ENCODE data around the gene TTC1. TPM values are rescaled to one million over a fixed set of nuclear protein-coding genes. Genes with fewer than 3 reads are reported as not detected.

TTC1 gene
- total and polyA plus RNA-seq, 12 donors, result 32.7 to 131 (median 47.5) TPM

- Histone ChIP-seq H3K4me3 (no peak overlapping the region), H3K36me3 (replicated peaks in 1 of 2) (peaks cover 0 to 3% of the 10 kb centered on the region in 2 donors), H3K27me3 (no peaks in the 10 kb centered on the region), H3K27ac (no peak overlapping the region), H3K4me1 (replicated peaks in 1 of 2) (peaks cover 7 to 17% of the 10 kb centered on the region in 2 donors), H3K9me3 (replicated peaks in 1 of 3) (no peaks in the 10 kb centered on the region)
- TF ChIP-seq CTCF (IDR thresholded peaks at IDR 0.05), result no peak
- 90 to 95% (median 93%) methylated on average over 3 of the region's 3 CpGs for WGBS, 4 donors
- intact Hi-C loops (cut with DNase I), result loop anchor here (10.0 kb wide), 1 partner anchor 165 kb away; no protein-coding TSS in a partner anchor
- DNase-seq, result no peak
Measured at GRCh38 chr5:160029540-160030139, 20.7 kb downstream of the TTC1 start.

GRCh38 chr5:160030631-160031377 lies 21.9 kb downstream of the TTC1 start:
- WGBS, 4 donors, result 49 to 54% (median 51%) methylated on average over 3 of the region's 3 CpGs
- DNase-seq, result peak in 1 of 7 donors; percentile 12
- Histone ChIP-seq H3K27ac (peak overlapping the region in 2 of 5 donors; percentile 7 to 46), H3K9me3 (replicated peaks in 1 of 3) (no peaks in the 10 kb centered on the region), H3K4me1 (replicated peaks in 1 of 2) (peaks cover 7 to 17% of the 10 kb centered on the region in 2 donors), H3K4me3 (no peak overlapping the region), H3K36me3 (replicated peaks in 1 of 2) (peaks cover 0 to 10% of the 10 kb centered on the region in 2 donors), H3K27me3 (no peaks in the 10 kb centered on the region)
- intact Hi-C loops (cut with DNase I), result no loop called here
- no peak for TF ChIP-seq POLR2A (IDR thresholded peaks at IDR 0.05)
- no peak for TF ChIP-seq CTCF (IDR thresholded peaks at IDR 0.05)

- Histone ChIP-seq H3K4me3 (no peak overlapping the region), H3K27me3 (no peaks in the 10 kb centered on the region), H3K4me1 (replicated peaks in 1 of 2) (peaks cover 7 to 17% of the 10 kb centered on the region in 2 donors), H3K27ac (no peak overlapping the region), H3K9me3 (replicated peaks in 1 of 3) (no peaks in the 10 kb centered on the region), H3K36me3 (replicated peaks in 1 of 2) (peaks cover 0 to 30% of the 10 kb centered on the region in 2 donors)
- intact Hi-C loops (cut with DNase I), result no loop called here
- 80 to 88% (median 84%) methylated on average over 4 of the region's 4 CpGs for WGBS, 4 donors
- TF ChIP-seq CTCF (IDR thresholded peaks at IDR 0.05) (no peak), POLR2A (IDR thresholded peaks at IDR 0.05) (no peak)
- no peak for DNase-seq
Measured at GRCh38 chr5:160033546-160034252, 24.8 kb downstream of the TTC1 start.

GRCh38 chr5:160036243-160036642 lies 27.3 kb downstream of the TTC1 start:
- H3K36me3 ChIP-seq (replicated peaks in 1 of 2), result peaks cover 0 to 35% of the 10 kb centered on the region in 2 donors
- intact Hi-C loops (cut with DNase I), result no loop called here
- H3K9me3 ChIP-seq (replicated peaks in 1 of 3), result no peaks in the 10 kb centered on the region
- TF ChIP-seq POLR2A (IDR thresholded peaks at IDR 0.05), result no peak
- no peak for TF ChIP-seq CTCF (IDR thresholded peaks at IDR 0.05)
- WGBS, 4 donors, result 96 to 100% (median 98%) methylated on average over 1 of the region's 1 CpG
- H3K27ac ChIP-seq, result no peak overlapping the region
- H3K4me1 ChIP-seq (replicated peaks in 1 of 2), result peaks cover 0 to 2% of the 10 kb centered on the region in 2 donors
- H3K4me3 ChIP-seq, result no peak overlapping the region
- no peak for DNase-seq
- H3K27me3 ChIP-seq, result no peaks in the 10 kb centered on the region
